HG03575 (cell line): ENCODE results near the gene MED12L.

Experiments used
- ATAC-seq: cut with Tn5 transposase; IDR thresholded peaks from one replicate; pipeline ENCODE4 v1.9.1; 2021; ENCODE audit not compliant: unreplicated experiment, insufficient number of reproducible peaks, low FRiP score; ENCODE audit errors: extremely low read depth

The MED12L gene

DNA sequence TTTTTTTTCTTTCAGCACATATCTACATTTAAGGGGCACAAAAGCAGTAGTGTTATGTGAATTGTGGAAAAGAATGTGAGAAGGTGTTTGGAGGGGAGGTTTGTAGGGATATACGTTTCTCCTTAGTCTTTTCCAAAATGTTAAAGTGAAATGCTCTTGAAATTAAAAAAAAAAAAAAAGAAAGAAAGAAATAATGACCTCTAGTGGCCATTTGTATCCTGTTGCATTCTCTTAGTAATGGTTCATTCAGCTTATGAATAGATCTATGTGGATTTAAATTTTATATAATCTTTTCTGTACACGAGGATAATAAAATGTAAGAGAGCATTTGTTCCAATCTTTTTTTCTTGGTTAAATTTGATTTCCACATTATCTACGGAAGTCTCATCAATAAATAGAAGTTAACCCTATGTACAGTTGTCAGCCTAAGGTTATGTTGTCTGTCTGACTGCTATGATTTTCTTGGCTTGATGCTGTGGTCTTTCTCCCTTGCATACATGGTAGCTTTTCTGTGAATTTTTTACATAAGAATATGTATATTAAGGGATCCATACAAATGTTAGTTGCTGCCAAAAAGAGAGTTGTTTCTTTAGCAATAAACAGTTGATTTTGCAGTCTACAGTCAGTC, 242.2 kb downstream of the MED12L start:
- ATAC-seq: no peak

DNA sequence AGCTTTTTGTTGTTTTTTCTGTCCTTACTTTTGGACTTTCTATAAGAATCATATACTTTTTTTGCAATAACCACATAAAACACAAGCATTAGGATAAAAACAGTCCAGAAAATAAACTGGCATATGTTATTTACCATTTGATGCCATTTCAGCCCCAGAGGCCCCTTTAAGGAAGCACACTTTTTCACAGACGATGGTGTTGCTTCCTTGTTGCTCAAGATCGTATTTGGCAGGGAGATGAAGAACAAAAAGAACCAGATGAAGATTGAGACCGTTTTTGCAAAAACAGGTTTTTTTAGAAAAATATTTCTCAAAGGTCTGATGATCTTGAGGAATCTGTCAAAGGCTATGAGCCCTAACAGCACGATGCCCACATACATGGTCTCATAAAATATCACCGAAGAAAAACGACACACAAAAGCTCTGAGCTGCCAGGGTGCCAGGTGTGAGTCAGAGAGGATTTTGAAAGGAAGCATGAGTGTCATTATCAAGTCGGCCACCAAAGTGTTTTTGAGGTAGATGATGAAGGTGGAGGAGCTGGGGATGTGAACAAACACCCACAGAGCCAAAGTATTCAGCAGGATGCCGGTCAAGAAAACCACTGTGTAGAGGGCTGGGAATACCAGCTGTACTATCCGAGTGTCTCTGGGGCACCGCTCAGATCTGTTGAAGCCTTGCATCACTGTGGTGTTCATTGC, 243.0 kb downstream of the MED12L start:
- ATAC-seq: no peak

DNA sequence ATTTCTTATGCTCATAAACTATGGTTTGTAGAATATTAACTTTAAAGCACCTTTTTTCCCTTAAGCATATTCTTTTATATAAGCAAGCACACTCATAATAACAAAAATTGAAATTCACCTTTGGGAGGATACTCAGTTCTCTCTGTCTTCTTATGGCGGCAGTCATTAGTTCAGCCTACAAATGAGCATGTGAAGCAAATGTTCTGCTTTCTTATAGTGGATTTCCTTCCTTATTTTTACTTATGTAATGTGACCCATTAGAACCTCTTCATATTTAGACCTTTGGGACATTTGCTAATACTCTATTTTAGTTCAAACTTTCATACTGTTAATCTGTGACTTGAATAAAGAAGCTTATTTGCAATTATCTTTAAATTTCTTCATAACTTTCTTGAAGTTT, 243.9 kb downstream of the MED12L start, which contains the start of gene P2RY13:
TSS of gene P2RY13 (minus strand) at position 187 of the 400 bp plus-strand sequence. CDS start at position 166, 21 bp downstream.
- ATAC-seq: no peak

DNA sequence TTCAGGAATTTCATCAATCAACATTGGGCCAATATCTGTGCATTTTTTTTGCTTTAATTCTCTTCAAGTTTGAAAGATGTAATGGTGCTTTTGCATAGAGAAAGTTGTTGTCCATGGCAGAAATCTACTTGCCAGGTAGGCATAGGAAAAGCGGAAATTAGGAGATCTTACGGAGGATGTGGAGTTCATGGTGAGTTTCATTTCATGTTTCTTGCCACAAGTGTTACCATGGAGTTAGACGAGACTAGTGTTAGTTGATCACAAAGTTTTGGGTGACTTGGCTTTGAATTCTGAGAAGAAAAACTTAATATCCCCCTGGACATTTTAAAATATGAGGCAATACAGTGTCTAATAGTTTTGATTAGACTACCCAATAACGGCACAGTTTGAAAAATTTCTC, 244.9 kb downstream of the MED12L start:
- no peak for ATAC-seq

DNA sequence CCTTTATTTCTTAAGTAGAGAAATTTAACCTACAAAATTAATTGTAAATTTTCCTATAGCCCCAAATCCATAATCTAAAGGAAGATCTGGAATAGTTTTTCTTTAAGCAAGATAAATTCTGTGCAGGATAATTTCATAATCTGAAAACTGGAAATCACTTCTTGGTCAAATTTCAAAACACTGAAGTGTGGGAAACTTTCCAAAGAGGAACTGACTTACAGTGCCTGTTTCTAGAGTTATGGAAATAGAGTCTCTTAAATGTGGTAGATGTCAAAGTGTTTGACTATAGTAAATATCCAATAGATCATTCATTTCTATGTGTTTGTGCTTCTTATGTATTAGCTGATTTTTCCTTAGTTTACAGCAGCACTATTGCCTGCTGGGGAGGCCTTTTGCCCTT, 245.4 kb downstream of the MED12L start:
- ATAC-seq: no peak

DNA sequence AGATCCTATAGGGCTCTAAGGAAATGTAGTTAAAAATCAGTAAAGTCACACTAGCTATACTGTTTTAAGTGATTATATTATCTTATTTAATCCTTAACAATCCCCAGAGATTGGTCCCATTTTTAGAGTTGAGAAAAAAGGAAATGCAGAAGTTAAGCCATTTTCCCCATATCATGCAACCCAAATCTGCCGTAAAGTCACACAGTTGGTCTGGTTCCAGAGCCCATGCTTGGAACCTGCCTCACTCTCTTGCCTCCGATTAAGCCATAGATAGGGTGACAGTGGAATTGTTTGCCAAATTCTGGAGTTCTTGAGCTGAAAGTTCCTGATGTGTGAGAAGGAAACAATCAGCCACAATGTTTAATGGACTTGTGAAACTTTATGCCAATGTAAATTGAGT, 246.2 kb downstream of the MED12L start:
- ATAC-seq: no peak

DNA sequence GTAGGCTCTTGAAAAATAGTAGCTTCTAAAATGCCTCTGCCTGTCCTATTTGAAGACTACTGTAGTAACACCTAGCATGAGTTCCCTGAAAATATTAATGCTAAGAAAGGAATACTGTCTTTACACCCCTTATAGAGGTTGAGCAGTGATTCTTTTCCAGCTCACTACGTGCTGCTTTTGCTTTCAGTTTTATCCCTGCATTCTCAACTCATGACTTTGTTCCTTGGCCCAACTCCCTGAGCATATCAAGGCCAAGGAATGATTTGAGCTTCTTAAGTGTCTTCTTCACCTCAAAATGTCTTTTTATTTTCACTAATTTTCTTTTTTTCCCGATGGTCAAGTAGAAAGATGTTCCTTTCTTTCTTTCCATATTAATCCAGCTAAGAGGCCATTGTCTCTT, 260.4 kb downstream of the MED12L start:
- ATAC-seq: no peak

DNA sequence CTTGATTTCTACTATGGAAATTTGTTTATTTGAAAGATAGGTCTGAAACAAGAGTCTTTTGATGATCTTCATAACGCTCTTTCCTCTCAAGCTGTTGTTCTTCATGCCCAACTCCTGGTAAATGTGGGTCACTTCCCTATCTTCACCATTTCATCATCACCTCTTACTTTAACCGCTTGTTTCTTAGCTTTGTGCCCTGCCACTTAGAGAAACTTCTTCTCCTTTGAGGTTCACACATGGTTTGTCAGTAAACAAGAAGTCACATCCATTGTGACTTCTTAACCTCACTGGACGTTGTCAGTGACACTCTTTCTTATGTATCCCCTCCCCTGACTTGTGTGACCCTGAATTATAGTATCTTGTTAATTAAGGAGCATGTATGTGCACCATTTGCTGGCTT, 260.8 kb downstream of the MED12L start:
- no peak for ATAC-seq

DNA sequence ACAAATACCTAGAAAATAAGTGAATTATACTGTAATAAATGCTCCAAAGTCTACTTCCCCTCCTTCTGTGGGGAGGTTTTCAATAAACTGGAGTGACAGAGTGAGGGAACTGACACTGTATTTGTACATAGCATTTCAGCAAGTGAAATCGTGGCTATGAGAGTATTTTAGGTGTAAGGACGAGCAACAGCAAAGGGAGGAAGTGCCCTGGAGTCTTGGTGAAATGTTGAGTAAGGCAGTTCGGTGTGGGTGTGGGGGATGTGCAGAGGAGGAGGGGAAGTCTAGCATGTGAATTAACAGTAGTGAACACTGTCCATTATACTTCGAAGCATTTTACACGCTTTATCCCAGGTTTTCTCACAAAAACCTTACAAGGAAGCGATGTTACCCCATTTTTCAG, 262.0 kb downstream of the MED12L start:
- no peak for ATAC-seq

DNA sequence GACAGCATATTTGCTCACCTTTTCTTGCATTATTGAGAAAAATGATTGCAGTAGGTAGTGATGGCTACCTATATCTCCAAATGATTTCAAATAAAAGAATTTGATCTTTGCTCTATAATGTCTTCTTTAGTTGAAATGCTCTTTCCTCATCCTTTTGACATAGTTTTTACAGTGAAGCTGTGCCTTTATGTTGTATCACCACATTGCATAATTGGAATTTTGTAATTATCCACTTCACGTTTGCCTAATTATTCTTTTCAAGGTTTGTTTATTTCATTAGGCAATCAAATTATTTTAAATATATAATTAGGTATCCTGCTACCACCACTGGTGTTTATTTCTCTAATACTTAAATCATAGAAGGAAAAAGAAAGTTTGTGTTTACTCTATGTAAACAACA, 265.2 kb downstream of the MED12L start:
- ATAC-seq: no peak

DNA sequence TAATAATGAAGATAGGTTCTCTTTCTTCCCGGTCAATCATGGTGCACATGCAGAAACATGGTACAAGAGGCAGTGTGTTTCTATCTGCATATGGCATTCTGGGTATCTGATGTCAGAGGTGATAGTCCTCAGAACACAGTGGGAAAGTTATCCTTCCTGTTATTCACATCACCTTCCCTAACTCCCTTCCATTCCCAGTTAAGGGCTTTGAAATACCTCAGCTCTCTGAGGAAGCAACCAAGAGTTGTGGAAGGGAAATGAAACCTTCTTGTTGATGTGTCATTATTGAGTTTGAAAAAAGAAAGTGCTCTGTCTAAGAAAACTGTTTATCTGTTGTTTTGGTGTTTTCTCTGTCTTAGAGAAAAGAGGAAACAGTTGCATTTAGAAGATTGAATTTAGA, 265.8 kb downstream of the MED12L start:
- ATAC-seq: peak; percentile 70

DNA sequence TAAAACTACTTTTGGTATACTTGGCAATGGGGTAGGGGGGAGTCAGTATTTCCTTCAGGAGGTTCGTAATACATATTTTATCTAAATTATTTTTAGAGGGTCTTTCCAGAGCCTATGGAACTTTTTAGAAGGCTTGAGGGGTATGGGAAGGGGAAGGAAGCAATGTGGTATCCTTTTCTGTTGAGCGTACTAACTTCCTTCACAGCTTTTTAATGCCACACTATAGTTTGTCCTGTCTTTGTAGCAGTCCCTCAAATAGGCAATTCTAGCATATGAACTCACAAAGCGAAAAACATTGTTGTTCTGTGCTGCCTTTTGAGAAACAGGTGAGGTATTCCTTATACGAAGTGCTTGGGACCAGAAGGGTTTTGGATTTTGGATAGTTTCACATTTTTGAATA, 266.2 kb downstream of the MED12L start:
- no peak for ATAC-seq

DNA sequence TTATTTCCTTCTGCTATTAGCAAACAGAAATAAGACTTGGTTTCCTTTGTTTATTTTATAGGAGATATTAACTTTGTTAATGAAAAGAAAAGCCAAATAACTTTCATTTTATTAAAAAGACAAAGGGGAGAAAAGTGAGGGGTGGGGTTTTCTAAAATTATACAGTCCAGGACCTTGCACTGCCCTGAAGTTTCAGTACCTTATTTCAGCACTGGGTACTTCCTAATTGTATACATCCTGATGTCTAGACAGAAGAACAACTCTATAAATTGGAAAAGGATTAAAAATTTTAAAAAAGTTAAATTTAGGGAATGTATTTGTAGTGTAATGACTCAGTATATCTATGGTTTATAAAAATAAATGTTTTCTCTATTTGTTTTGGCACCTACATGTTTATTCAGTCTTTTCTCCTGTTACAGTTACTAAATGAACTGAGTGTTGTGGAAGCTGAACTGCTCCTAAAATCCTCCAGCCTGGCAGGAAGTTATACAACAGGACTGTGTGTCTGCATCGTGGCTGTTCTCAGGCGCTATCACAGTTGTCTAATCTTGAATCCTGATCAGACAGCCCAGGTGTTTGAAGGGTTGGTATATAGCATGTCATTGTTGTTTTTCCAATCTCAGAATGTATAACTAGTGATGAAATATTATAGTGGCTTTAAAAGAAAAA, 271.5 kb downstream of the MED12L start:
- no peak for ATAC-seq

DNA sequence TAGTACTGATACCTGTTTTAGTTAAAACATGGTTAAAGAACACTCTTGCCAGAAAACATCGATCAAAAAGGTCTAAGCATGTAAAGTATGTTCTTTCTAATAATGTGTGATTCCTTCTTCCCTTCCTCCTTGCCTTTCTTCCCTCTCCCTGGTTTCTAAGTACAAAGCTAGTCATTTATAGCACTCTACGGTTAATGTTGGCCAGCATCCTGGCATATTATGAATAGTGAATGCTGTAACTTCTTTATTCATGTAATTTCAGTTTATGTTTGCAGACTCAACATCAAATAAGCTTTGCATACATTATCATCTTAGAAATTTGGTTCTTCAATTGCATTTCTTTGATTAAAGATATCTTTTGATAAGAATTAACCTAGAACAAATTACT, 272.0 kb downstream of the MED12L start:
- no peak for ATAC-seq

DNA sequence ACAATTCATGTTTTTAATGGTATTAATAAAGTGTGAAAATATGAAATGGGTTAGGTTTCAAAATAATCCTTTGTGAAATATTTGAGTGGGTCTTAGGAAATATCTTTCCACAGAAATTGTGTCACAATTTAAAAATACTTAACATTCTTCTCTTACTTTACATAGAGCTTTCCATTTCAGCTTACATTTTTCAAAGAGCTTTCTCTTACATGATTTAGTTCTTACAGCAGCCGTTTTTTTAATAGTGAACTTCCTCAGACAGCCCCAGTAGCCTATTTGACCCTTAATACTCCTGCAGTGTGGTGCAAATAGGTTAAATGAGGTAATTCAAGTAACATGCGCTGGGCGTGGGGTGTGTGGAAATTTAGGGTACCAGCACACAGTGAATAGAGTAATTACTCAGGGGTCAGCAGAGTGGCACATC, 277.3 kb downstream of the MED12L start:
- no peak for ATAC-seq

DNA sequence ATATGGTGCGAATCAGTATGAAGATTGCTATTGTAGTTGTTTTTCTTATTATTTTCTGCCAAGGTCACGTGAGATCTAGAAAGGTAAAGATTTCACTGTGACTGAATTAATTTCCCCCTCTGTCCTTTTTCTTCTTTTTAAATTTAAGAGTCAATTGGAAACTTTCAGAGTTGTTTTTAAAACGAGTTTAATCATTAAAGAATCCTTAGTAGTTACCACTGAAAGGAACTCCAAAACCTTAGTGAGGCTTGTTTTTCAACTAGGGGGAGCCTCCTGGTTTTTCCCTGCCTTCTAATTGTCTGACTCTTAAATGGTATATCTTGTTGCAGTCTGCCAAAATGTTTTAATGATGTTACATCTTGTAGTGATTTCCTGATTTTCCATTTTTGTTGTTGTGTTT, 281.5 kb downstream of the MED12L start:
- no peak for ATAC-seq

DNA sequence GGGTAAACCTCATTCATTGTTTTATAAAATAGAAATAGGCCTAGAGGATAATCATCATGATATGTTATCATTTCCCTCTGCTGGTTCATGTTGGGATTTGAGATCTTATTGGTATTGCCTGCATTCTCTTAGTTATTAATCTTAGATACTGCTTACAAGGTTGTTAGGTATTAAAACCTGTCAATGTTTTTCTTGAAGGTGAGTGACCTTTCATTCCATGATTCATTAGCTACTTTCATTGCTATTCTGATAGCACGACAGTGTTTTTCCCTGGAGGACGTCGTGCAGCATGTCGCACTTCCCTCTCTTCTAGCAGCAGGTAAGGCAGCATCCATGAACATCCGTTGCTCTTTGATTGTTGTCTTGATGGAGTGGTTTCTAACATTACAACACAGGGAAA, 282.0 kb downstream of the MED12L start:
- no peak for ATAC-seq

DNA sequence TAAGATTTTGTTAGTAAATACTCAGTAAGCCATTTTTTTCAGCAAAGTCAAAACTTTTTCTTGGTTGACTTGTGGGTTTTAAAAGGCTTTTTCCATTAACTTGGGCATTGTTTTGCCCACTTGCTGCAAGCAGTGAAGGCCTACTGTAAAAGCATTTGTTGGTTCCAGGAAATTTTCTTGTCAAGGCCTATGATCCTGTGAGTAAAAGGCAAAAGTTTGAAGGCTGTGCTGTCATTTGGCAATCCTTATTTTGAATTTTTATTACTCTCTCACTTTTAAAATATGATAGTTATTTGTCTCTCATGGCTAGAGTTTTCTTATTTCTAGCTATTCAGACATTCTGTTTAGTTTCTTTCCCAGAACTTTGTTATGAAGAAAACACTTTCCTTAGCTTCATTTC, 286.1 kb downstream of the MED12L start:
- no peak for ATAC-seq

DNA sequence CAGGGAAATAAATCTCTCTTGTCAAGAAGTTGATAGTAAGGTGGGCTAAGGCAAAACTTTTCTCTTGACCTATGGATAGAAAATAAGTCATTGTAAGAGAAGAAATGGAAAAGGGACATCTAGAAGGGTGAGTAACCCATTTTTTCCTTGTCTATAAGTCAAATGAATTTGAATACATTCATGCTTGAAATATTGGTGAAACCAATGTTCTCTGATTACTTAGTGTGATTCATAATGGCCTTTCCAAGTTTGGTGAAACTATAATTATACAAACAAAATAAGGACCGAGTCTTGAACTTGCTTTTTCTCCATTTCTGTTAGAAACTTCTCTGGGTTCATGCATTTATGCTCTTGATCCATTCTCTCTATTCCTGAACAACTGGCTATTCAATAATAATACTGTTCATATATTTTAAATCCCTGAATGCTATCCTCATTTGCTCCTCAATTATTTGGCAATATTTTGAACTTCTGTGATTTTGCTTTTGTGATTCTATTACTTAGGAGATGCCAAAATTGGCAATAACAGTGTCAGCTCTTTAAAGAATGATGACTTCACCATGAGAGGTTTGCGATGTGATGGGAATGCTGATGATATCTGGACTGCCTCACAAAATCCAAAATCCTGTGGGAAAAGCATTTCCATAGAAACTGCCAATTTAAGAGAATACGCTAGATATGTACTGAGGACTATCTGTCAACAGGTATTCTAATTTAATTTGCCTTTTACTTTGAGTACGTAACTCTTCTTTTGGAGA, 286.8 kb downstream of the MED12L start:
- ATAC-seq: no peak
